Measurements from ENCODE around the gene PPP2R5D.

DNA sequence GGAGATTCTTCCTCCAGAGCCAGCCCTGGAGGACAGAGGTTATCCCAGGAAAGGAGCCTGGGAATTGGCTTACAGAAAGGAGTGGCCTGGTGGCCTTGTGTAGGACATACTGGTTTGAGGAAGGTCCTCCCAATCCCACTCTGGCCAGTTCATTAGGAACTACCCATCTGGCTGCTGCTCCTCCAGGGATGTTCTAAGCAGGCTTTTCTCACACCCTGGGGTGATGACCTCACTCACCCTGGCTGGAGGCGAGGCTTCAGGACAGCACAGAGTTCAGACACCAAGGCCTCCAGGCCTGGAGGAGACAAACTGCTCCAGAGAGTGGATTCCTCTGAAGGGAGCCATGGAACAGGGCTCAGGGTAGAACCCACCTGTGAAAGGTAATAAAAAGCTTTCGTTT, 14.9 kb upstream of the PPP2R5D start:
- no peak for TF ChIP-seq EZH2 (IDR thresholded peaks at IDR 0.05; ENCODE audit: low read depth)
- TF ChIP-seq, protein P1, sequence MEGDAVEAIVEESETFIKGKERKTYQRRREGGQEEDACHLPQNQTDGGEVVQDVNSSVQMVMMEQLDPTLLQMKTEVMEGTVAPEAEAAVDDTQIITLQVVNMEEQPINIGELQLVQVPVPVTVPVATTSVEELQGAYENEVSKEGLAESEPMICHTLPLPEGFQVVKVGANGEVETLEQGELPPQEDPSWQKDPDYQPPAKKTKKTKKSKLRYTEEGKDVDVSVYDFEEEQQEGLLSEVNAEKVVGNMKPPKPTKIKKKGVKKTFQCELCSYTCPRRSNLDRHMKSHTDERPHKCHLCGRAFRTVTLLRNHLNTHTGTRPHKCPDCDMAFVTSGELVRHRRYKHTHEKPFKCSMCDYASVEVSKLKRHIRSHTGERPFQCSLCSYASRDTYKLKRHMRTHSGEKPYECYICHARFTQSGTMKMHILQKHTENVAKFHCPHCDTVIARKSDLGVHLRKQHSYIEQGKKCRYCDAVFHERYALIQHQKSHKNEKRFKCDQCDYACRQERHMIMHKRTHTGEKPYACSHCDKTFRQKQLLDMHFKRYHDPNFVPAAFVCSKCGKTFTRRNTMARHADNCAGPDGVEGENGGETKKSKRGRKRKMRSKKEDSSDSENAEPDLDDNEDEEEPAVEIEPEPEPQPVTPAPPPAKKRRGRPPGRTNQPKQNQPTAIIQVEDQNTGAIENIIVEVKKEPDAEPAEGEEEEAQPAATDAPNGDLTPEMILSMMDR (conservative IDR thresholded peaks at IDR 0.05), result no peak

Measured in PC-9 (cell line).